GM12878 (cell line): ENCODE measurements around the gene C19orf44. TPM values are rescaled to one million over a fixed set of nuclear protein-coding genes. Genes with fewer than 3 reads are reported as not detected.

ENCODE experiments used
- CEBPZ ChIP-seq: fragments of 150-350 bp; IDR thresholded peaks from 2 replicates; pipeline ENCODE4 v1.6.1; 2016; ENCODE audit warnings: low read depth, low read length
- CREB1 ChIP-seq: IDR thresholded peaks from 2 replicates; pipeline ENCODE4 v1.6.1; 2012; ENCODE audit warnings: low read depth, mild to moderate bottlenecking, inconsistent platforms
- CUX1 ChIP-seq: IDR thresholded peaks from 2 replicates; pipeline ENCODE4 v1.6.1; 2012; ENCODE audit warnings: improper control_type of control experiment, low read depth, low read length; ENCODE audit not compliant: insufficient replicate concordance
- DPF2 ChIP-seq: fragments of 450-650 bp; IDR thresholded peaks from 2 replicates; pipeline ENCODE4 v1.6.1; 2017; ENCODE audit warnings: mild to moderate bottlenecking
- EZH2 ChIP-seq: IDR thresholded peaks from 2 replicates; pipeline ENCODE4 v1.6.1; 2012; ENCODE audit warnings: low read depth, mild to moderate bottlenecking, control low read depth, inconsistent platforms, low read length, borderline replicate concordance; ENCODE audit not compliant: control insufficient read depth
- HDAC2 ChIP-seq: fragments of 200-600 bp; sonication (generic); IDR thresholded peaks from 2 replicates; pipeline ENCODE4 v1.6.1; 2017
- HDAC6 ChIP-seq: fragments of 200-600 bp; sonication (generic); IDR thresholded peaks from one replicate; pipeline ENCODE4 v1.8.0; 2017; ENCODE audit warnings: antibody characterized with exemption; ENCODE audit not compliant: unreplicated experiment
- HSF1 ChIP-seq: fragments of 150-350 bp; IDR thresholded peaks from 2 replicates; pipeline ENCODE4 v1.6.1; 2014; ENCODE audit warnings: mild to moderate bottlenecking, low read depth, low read length
- LARP7 ChIP-seq: fragments of 450-650 bp; IDR thresholded peaks from 2 replicates; pipeline ENCODE4 v1.6.1; 2017; ENCODE audit warnings: mild to moderate bottlenecking
- MLLT1 ChIP-seq: fragments of 450-650 bp; IDR thresholded peaks from 2 replicates; pipeline ENCODE4 v1.6.1; 2016; ENCODE audit warnings: mild to moderate bottlenecking
- NFYB ChIP-seq: IDR thresholded peaks from 2 replicates; pipeline ENCODE4 v1.6.1; 2011; ENCODE audit warnings: low read depth, mild to moderate bottlenecking, low read length, improper control_type of control experiment, moderate library complexity; ENCODE audit not compliant: insufficient read depth
- PAX8 ChIP-seq: fragments of 450-650 bp; IDR thresholded peaks from 2 replicates; pipeline ENCODE4 v1.6.1; 2017; ENCODE audit warnings: mild to moderate bottlenecking, moderate library complexity
- PML ChIP-seq: IDR thresholded peaks from 2 replicates; pipeline ENCODE4 v1.6.1; 2012; ENCODE audit warnings: low read length, inconsistent platforms
- RFX5 ChIP-seq: IDR thresholded peaks from 2 replicates; pipeline ENCODE4 v1.6.1; 2011; ENCODE audit warnings: low read depth, low read length, improper control_type of control experiment
- RUNX3 ChIP-seq: IDR thresholded peaks from 2 replicates; pipeline ENCODE4 v1.6.1; 2012; ENCODE audit warnings: low read length, inconsistent platforms
- SMAD5 ChIP-seq: IDR thresholded peaks from 2 replicates; pipeline ENCODE4 v1.6.1; 2016; ENCODE audit warnings: antibody characterized with exemption, low read depth
- SREBF2 ChIP-seq: IDR thresholded peaks from 2 replicates; pipeline ENCODE4 v1.6.1; 2012; ENCODE audit warnings: mild to moderate bottlenecking, low read length
- TARDBP ChIP-seq: IDR thresholded peaks from 2 replicates; pipeline ENCODE4 v1.6.1; 2016; ENCODE audit warnings: borderline replicate concordance
- polyA plus RNA-seq, 11 experiments: library from polyadenylated mRNA; depleted of rRNA in 4 of 11; unstranded in 6 of 11; stranded (reverse) in 5 of 11; fragments of >200 nt; fragmentation: Nextera tagmentation in 4 of 11; fragmentation: Illumina TruSeq in 1 of 11; extraction: Ambion mirVana in 4 of 11; extraction: Trizol in 1 of 11; gene quantifications; 1 replicate in 1 of 11; 2 replicates in 10 of 11; pipeline versions ENCODE4 v1.2.1 to v1.2.3, GENCODE V29; 2011 to 2016; ENCODE audit warnings: inconsistent platforms in 2 of 11, missing spikeins in 2 of 11, low read depth in 1 of 11
- total RNA-seq, 4 experiments: library from RNA; depleted of rRNA in 3 of 4; stranded (reverse); fragments of >200 nt in 3 of 4; fragmentation: Illumina TruSeq in 1 of 4; extraction: Trizol in 1 of 4; gene quantifications; 2 replicates each; pipeline versions ENCODE4 v1.2.1 to v1.2.3, GENCODE V29; 2013 to 2021

Gene C19orf44
- total and polyA plus RNA-seq, 10 of the 15 experiments (the other 5 are each of a cell fraction or from before 2014, with no cell fraction given), result 0.26 to 5.2 (median 3.6) TPM

- TF ChIP-seq RUNX3, result peak; percentile 38; the same call in 1 of the 2 replicates
- no peak; the same call in 1 of the 2 replicates for TF ChIP-seq PML
- peak; percentile 88 for TF ChIP-seq CREB1
- TF ChIP-seq NFYB, result peak; percentile 87
- TF ChIP-seq TARDBP, result peak; percentile 92
- no peak for TF ChIP-seq HDAC6
- TF ChIP-seq MLLT1, result peak; percentile 56
- TF ChIP-seq LARP7, result peak; percentile 70
- no peak for TF ChIP-seq SREBF2
- no peak for TF ChIP-seq HSF1
- TF ChIP-seq DPF2, result no peak
- TF ChIP-seq CEBPZ, result no peak; the same call in 1 of the 2 replicates
- TF ChIP-seq HDAC2, result no peak
- TF ChIP-seq EZH2, result no peak
- no peak for TF ChIP-seq CUX1
- TF ChIP-seq PAX8, result no peak
- TF ChIP-seq RFX5, result 0 out of 2 replicates have a peak, but pooled peaks have one; percentile 46
- TF ChIP-seq SMAD5, result 0 out of 2 replicates have a peak, but pooled peaks have one; percentile 41
Observed at GRCh38 chr19:16495982-16496612, at the start of gene C19orf44, which contains the start of gene CALR3 (continued).
